Stimulated activated naive CD4-positive, alpha-beta T cell treated with Interleukin-2 at 50 U/mL for 16 hours (primary cell): ENCODE results near the gene TPRG1.

Source experiments
- DNase-seq: peaks from one replicate; lab custom pipeline; 2025; lab: John Stamatoyannopoulos, UW

TPRG1 gene, protein sequence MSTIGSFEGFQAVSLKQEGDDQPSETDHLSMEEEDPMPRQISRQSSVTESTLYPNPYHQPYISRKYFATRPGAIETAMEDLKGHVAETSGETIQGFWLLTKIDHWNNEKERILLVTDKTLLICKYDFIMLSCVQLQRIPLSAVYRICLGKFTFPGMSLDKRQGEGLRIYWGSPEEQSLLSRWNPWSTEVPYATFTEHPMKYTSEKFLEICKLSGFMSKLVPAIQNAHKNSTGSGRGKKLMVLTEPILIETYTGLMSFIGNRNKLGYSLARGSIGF

GRCh38 chr3:189171707-189172106 lies at the start of gene TPRG1:
Gene TPRG1, plus strand, starts transcription at chr3:189171971. Its CDS starts 35,414 bp downstream, at chr3:189207385.
- no peak for DNase-seq

DNA sequence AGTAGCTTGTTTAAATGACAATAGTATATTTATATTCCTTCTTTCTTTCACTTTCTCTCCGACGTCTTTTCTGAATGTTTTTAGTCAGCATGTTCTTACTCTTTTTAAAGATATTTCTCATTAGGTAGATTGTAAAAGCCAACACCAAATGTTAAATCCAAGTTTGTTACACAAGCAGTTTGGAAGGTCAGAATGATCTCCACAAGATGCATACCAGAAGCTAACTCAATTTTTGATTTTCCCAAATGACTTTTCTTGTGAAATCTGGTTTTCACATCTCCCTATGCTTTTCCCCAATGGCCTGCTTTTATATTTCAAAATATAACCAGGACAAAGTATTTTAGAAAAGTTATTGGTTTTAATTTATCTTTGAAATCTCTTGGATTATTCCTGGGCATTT lies 49.7 kb upstream of the TPRG1 start:
- no peak for DNase-seq

DNA sequence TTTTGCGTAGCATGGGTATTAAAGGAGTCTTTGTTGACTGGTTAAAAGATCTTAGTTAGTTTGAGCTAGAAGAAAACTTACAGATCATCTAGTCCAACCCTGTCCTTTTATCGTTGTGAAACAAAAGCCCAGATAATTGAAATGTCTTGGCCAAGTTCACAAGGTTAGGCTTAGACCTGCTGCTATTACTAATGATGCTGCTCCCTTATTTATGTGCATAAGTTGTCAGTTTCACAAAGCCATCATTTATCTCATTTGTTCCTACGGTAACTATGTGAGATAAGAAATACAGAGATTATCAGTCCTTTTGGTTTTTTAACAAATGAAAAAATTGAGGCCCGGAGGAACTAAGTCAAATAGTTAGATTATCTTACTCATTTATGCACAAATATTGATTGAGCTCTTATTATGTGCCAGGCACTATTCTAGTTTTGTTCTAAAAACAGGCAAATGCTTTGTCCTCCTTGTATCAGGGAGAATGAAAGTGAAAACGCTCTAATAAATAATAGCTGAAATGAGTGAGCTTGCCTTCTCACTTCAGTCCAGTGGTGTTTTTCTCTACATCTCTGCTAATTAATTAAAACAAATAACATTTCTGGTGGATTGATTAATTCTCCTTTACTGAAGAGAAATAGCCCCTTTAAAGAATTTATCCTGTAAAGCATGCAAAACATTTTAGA lies 49.1 kb upstream of the TPRG1 start:
- DNase-seq: no peak

- no peak for DNase-seq
These were observed 48.0 kb upstream of the TPRG1 start for GRCh38 chr3:189123595-189124387.

DNA sequence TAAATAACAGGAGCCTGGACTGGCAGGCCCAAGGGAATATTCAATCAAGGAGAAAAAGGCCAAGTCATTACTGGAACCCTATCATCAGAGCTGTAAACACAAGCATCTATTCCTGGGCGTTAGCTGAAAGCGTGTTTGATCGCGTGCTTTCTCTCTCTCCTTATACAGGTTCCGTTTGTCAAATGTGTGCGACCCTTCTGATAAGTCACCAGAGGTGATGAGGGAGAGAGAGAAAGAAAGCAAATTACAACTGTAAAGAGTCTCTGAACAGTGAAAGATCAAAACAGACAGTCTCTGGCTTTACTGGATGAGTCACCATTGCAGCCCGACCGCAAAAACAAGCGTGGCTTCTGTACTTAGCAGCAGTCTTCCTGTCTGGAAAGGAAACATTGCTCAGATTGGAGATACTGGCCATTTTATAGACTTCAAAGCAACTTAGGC lies 39.5 kb upstream of the TPRG1 start:
- peak; percentile 77 for DNase-seq

GRCh38 chr3:189132839-189133238 lies 38.9 kb upstream of the TPRG1 start:
- no peak for DNase-seq

- no peak for DNase-seq
These were observed 38.0 kb upstream of the TPRG1 start for GRCh38 chr3:189133768-189134167.

DNA sequence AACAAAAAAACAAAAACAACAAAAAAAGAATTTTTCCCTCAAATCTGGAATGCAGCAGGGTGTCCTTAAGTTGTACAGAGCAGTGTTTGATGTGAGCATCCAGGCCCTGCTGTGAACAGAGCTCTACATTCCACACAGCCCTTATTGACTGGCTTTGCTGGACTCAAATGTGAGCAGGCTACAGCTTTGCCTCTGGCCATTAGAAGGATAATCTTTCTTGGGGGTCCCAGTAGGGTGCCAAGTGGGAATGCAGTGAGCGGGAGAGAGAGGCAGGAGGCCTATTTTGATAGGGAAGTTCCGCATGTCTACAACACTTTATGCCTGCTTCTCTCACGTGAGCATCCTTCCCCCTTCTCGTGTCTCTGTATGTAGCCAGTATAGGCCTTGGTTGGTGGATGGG lies 34.4 kb upstream of the TPRG1 start:
- no peak for DNase-seq

- no peak for DNase-seq
These were observed 32.7 kb upstream of the TPRG1 start for GRCh38 chr3:189138901-189139610.

- no peak for DNase-seq
These were observed 32.2 kb upstream of the TPRG1 start for GRCh38 chr3:189139611-189139940.

DNA sequence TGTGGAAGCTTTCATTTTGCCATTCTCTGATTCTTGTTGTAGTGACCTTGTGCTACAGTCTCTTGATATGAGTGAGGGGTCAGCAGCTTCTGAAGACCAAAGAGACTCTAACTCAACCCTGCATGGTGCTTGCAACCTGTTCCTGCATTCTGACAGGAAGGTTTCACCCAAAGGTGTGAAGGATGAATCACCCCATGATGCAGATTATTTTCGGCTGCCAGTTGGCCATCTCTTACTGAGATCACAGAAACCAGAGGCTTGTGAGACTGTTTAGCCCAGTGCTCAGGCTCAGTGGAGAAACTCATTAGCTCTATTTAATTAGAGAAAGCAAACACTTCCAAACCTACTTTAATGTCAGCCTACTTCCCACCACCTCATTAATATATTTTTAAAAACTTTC lies 29.2 kb upstream of the TPRG1 start:
- DNase-seq: peak; percentile 15

GRCh38 chr3:189143321-189143720 lies 28.4 kb upstream of the TPRG1 start:
- no peak for DNase-seq

GRCh38 chr3:189143771-189144170 lies 28.0 kb upstream of the TPRG1 start:
- DNase-seq: no peak

GRCh38 chr3:189144645-189145044 lies 27.1 kb upstream of the TPRG1 start:
- DNase-seq: no peak

- DNase-seq: no peak
These were observed 24.9 kb upstream of the TPRG1 start for GRCh38 chr3:189146848-189147247.

DNA sequence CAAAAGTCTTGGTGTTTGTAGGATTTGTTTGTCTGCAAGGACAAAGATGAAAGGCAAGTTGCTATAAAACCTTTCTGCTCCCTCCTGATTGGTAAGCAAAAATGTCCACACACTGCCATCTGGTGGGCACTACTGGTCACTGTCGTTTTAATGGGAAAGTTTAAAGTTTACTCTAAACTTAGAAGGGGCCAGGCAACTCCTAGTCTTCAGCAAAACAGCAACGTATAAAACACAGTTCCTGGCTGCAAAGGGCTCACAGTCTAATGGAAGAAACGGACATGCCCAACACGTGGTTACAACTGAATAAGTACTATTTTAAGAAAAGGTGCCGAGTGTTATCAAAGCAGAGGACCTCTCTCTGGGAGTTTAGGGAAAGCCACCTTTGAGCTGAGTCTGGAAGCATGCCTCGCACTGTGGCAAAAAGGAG lies 23.7 kb upstream of the TPRG1 start:
- peak; percentile 35 for DNase-seq

DNA sequence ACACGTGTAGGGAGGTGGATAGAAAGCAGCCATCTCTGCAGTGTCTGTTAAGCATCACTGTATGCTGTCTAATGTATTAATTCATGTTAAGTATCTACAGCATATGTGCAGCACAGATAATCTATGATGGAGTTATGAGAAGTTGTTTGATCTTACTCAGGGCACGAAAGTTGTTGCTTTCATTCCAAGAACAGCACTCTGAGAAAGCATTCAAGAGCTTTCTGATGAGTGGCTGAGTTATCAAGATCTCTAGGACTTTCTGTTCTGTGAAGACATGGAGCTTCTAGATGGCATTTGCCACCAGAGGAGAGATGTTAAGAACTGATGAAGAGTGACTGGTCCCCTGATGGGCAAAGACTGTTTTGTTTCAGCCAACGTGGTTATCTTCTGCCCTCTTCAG lies 22.6 kb upstream of the TPRG1 start:
- DNase-seq: no peak

DNA sequence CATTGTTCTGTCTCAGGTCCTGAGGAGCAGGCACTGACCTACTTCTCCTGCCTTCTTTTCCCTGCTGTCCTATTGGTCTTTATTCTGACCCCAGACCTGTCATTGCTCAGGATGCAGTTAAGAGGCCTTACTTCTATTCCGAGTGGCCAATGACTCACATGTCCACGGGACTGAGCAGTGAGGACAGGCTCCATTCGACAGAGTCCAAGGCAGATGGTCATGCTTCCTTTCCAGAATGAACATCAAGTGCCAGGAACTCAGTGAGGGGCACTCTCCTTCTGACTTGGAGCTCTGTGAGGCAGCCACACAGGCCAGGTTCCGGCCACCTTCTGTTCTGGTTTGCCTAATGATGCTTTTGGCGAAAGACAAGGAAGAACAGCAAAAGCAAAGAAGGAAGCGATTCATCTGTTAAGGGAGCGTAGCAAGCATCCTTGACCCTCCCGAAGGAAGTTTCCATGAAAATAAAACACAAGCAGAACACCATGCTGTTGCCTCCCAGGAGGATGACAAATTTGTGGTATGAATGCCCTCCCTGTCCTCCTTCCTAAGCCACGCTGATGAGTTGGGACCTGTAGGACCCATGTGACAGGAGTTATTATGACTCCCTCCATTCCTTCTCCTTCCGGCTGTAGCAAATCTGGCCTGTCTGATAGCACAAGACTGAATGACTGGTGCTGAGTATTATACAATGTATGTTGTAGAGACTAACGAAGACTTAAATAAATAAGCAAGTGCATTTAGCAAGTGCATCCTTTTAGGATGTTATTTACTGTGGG lies 14.4 kb upstream of the TPRG1 start:
- no peak for DNase-seq

- DNase-seq: no peak
These were observed 13.7 kb upstream of the TPRG1 start for GRCh38 chr3:189158034-189158433.

GRCh38 chr3:189160519-189161309 lies 11.1 kb upstream of the TPRG1 start:
- DNase-seq: no peak
